ENCODE measurements around the gene MYEOV. TPM values are rescaled to one million over a fixed set of nuclear protein-coding genes. Genes with fewer than 3 reads are reported as not detected.

MYEOV gene
- total and polyA plus RNA-seq, 2 of the 8 experiments (the other 6 are each of a cell fraction or from before 2014, with no cell fraction given) = 0.44 to 0.67 TPM

DNA sequence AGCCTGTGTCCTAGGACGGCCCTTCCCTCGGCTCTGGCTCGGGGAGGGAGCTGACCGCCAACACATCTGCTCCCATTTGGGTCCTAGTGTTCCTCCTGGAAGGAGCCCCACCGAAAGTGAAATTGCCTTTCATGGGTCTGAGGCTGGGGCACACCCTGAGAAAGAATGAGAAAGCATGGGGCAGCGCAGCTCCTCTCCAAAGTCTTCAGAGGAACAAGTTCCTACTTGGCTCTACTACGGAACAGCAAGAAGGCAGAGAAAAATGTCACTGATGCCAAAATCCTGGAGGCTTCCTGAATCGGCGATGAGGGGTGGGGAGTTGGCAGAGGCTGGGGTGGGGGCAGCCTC is 41.5 kb upstream of the MYEOV start:
- Histone ChIP-seq H3K4ac (replicated peaks; ENCODE audit: insufficient read length, low read depth, low read length) (no peak overlapping the region), H4K8ac (ENCODE audit: extremely low read depth, insufficient read depth, low read length) (no peak overlapping the region; the same call in 1 of the 2 replicates), H3K14ac (ENCODE audit: insufficient read length) (no peak overlapping the region), H3K27ac (ENCODE audit: low read depth, low read length) (no peak overlapping the region), H3K79me2 (ENCODE audit: control insufficient read depth in 1 of 2, insufficient read depth in 2 of 2, low read length in 2 of 2) (no peaks in the 10 kb centered on the region), H3K4me1 (replicated peaks in 1 of 4; ENCODE audit: control insufficient read depth in 3 of 4, insufficient read depth in 4 of 4, low read length in 3 of 4) (peaks cover 8 to 17% (median 9%) of the 10 kb centered on the region in 4 experiments), H3K9ac (replicated peaks in 1 of 4; ENCODE audit: extremely low read depth in 1 of 4, low read depth in 3 of 4, low read length in 3 of 4) (no peak overlapping the region), H4K20me1 (replicated peaks in 1 of 2; ENCODE audit: control insufficient read depth in 1 of 2, insufficient read depth in 2 of 2, low read length in 2 of 2) (no peaks in the 10 kb centered on the region), H2BK120ac (replicated peaks; ENCODE audit: low read depth, low read length) (no peak overlapping the region), H3K79me1 (ENCODE audit: low read depth, low read length) (no peaks in the 10 kb centered on the region), H3K36me3 (ENCODE audit: control insufficient read depth in 2 of 4, insufficient read depth in 4 of 4, low read length in 3 of 4) (no peaks in the 10 kb centered on the region), H3K27me3 (replicated peaks in 1 of 4; ENCODE audit: control insufficient read depth in 3 of 4, extremely low read depth in 1 of 4, insufficient read depth in 3 of 4, low read length in 3 of 4) (peaks cover 0 to 16% (median 9%) of the 10 kb centered on the region in 4 experiments; a peak in 6 of 7 replicates), H4K5ac (ENCODE audit: insufficient read length, low read depth, low read length) (no peak overlapping the region), H2AK5ac (ENCODE audit: low read depth, low read length) (no peak overlapping the region), H4K91ac (replicated peaks; ENCODE audit: insufficient read length, low read length) (no peak overlapping the region), H3K18ac (ENCODE audit: extremely low read depth, low read length) (no peak overlapping the region), H2BK12ac (ENCODE audit: low read depth, low read length) (0 out of 2 replicates have a peak overlapping the region, but pooled peaks have one; percentile 17), H3K23ac (ENCODE audit: insufficient read length) (no peak overlapping the region), H3K4me2 (ENCODE audit: insufficient read depth in 1 of 2, low read depth in 2 of 2, low read length in 2 of 2) (no peak overlapping the region), H2BK15ac (ENCODE audit: low read length) (no peak overlapping the region), H3K4me3 (ENCODE audit: extremely low read depth in 1 of 4, insufficient read depth in 2 of 4, low read depth in 3 of 4, low read length in 4 of 4) (no peak overlapping the region), H2BK20ac (ENCODE audit: low read length) (no peak overlapping the region), H3K56ac (replicated peaks; ENCODE audit: insufficient read length, low read depth, low read length) (no peak overlapping the region), H2AFZ (ENCODE audit: low read length) (no peak overlapping the region), H3K9me3 (ENCODE audit: insufficient read depth in 2 of 2, low read depth in 1 of 2, low read length in 1 of 2) (peaks cover 7 to 8% of the 10 kb centered on the region in 2 experiments; a peak in 2 of 4 replicates), H3K23me2 (ENCODE audit: low read depth, low read length) (peaks cover 2% of the 10 kb centered on the region; the same call in 1 of the 2 replicates), H2BK5ac (ENCODE audit: low read depth, low read length) (no peak overlapping the region)
- WGBS, 2 experiments (ENCODE audit: extremely low coverage in 1 of 2, insufficient coverage in 1 of 2, insufficient read length in 1 of 2, insufficient replicate concordance in 2 of 2, low coverage in 1 of 2, low lambda C conversion rate in 2 of 2, missing lambda C conversion rate in 1 of 2) = 88% methylated on average over 7 of the region's 9 CpGs; no CpG with 5 or more reads in 1 of the 2 experiments
- no peak for FAIRE-seq
- TF ChIP-seq CEBPB (IDR thresholded peaks at IDR 0.05; ENCODE audit: low read depth, low read length) = no peak
- no peak for TF ChIP-seq ZNF274 (IDR thresholded peaks at IDR 0.05; ENCODE audit: borderline replicate concordance, extremely low read depth, low read length)
- CTCF ChIA-PET (ENCODE audit: partially characterized antibody) = interaction anchor here (0.6 to 3.5 kb wide), 5 partner anchors 11 to 164 kb away, joined by 3 to 21 read pairs (median 4); no protein-coding TSS in a partner anchor
- no peak for DNase-seq (ENCODE audit: low read depth in 1 of 2, low spot score in 2 of 2)
- POLR2A ChIA-PET (ENCODE audit: partially characterized antibody) = no interaction called here

All from H1 (cell line).